Activated CD8-positive, alpha-beta memory T cell treated with anti-CD3 and anti-CD28 coated beads, Interleukin-2, amount 50 U/mL, for 4 hours (primary cell): Measurements from ENCODE around the gene NPS.

ENCODE experiments used
- DNase-seq: peaks from one replicate; pipeline ENCODE4 v3.0.0-alpha.2; 2020

NPS gene

GRCh38 chr10:127563718-127564553, 14.8 kb downstream of the NPS start:
- DNase-seq: no peak

- no peak for DNase-seq
Measured at GRCh38 chr10:127564644-127565043, 15.5 kb downstream of the NPS start.

GRCh38 chr10:127565583-127565982, 16.5 kb downstream of the NPS start:
- DNase-seq: no peak

GRCh38 chr10:127569210-127569609, 20.1 kb downstream of the NPS start:
- DNase-seq: no peak

GRCh38 chr10:127570036-127570435, 20.9 kb downstream of the NPS start:
- DNase-seq: no peak

- no peak for DNase-seq
Measured at GRCh38 chr10:127571386-127571785, 22.3 kb downstream of the NPS start.

GRCh38 chr10:127576051-127576450, 26.9 kb downstream of the NPS start:
- DNase-seq: no peak

GRCh38 chr10:127576740-127577161, 27.6 kb downstream of the NPS start:
- no peak for DNase-seq

- no peak for DNase-seq
Measured at GRCh38 chr10:127577376-127578258, 28.5 kb downstream of the NPS start.

- DNase-seq: no peak
Measured at GRCh38 chr10:127578259-127578960, 29.3 kb downstream of the NPS start.

GRCh38 chr10:127578961-127579305, 29.8 kb downstream of the NPS start:
- DNase-seq: no peak

GRCh38 chr10:127579640-127580039, 30.5 kb downstream of the NPS start:
- DNase-seq: no peak

GRCh38 chr10:127580822-127581221, 31.7 kb downstream of the NPS start:
- DNase-seq: no peak

- no peak for DNase-seq
Measured at GRCh38 chr10:127585519-127586023, 36.5 kb downstream of the NPS start.

- no peak for DNase-seq
Measured at GRCh38 chr10:127587668-127588365, 38.7 kb downstream of the NPS start.

GRCh38 chr10:127592586-127592985, 43.5 kb downstream of the NPS start:
- DNase-seq: no peak

- no peak for DNase-seq
Measured at GRCh38 chr10:127600479-127600878, 51.4 kb downstream of the NPS start.
